ENCODE results near the gene AIFM3.
"Not testable (repeated sequence)": the region's sequence is repeated elsewhere in the genome, so short reads cannot be mapped to it uniquely, and the experiment has no call there.

The AIFM3 gene

GRCh38 chr22:20927940-20928572 lies 39.0 kb upstream of the AIFM3 start:
- TF ChIP-seq CTCF (IDR thresholded peaks at IDR 0.05) (no peak), ZFX (IDR thresholded peaks at IDR 0.05; ENCODE audit: borderline replicate concordance) (no peak)
- no peak overlapping the region for H3K27ac ChIP-seq

- no peak for TF ChIP-seq ZFX (IDR thresholded peaks at IDR 0.05; ENCODE audit: borderline replicate concordance)
- no peak for TF ChIP-seq CTCF (IDR thresholded peaks at IDR 0.05)
- H3K27ac ChIP-seq: no peak overlapping the region
These were observed 38.5 kb upstream of the AIFM3 start for GRCh38 chr22:20928573-20928967.

GRCh38 chr22:20930004-20930403 lies 37.1 kb upstream of the AIFM3 start:
- no peak overlapping the region for H3K27ac ChIP-seq
- TF ChIP-seq ZFX (IDR thresholded peaks at IDR 0.05; ENCODE audit: borderline replicate concordance): no peak
- TF ChIP-seq CTCF (IDR thresholded peaks at IDR 0.05): no peak

GRCh38 chr22:20930435-20930834 lies 36.6 kb upstream of the AIFM3 start:
- not testable (repeated sequence) for H3K27ac ChIP-seq

- TF ChIP-seq ZFX (IDR thresholded peaks at IDR 0.05; ENCODE audit: borderline replicate concordance): no peak
- H3K27ac ChIP-seq: no peak overlapping the region
These were observed 35.9 kb upstream of the AIFM3 start for GRCh38 chr22:20931126-20931654.

- TF ChIP-seq CTCF (IDR thresholded peaks at IDR 0.05) (no peak), ZFX (IDR thresholded peaks at IDR 0.05; ENCODE audit: borderline replicate concordance) (no peak)
- H3K27ac ChIP-seq: no peak overlapping the region
These were observed 33.1 kb upstream of the AIFM3 start for GRCh38 chr22:20933910-20934309.

GRCh38 chr22:20935049-20935448 lies 32.0 kb upstream of the AIFM3 start:
- not testable (repeated sequence) for H3K27ac ChIP-seq

GRCh38 chr22:20935780-20936539 lies 31.1 kb upstream of the AIFM3 start:
- not testable (repeated sequence) for H3K27ac ChIP-seq

GRCh38 chr22:20937031-20937793 lies 29.8 kb upstream of the AIFM3 start:
- TF ChIP-seq ZFX (IDR thresholded peaks at IDR 0.05; ENCODE audit: borderline replicate concordance): no peak
- no peak for TF ChIP-seq CTCF (IDR thresholded peaks at IDR 0.05)
- H3K27ac ChIP-seq: 0 out of 2 replicates have a peak overlapping the region, but pooled peaks have one; percentile 25
